ENCODE results near the gene DLGAP1. TPM values are rescaled to one million over a fixed set of nuclear protein-coding genes. Genes with fewer than 3 reads are reported as not detected.

DLGAP1 gene
- total and polyA plus RNA-seq, 2 of the 4 experiments (the other 2 are of a cell fraction), result under 0.01 to 0.09 TPM

GRCh38 chr18:4276953-4277585, 178.0 kb downstream of the DLGAP1 start:
- ChIA-PET POLR2A (ENCODE audit: unreplicated experiment) (no interaction called here), CTCF (no interaction called here)
- no peak for DNase-seq
- no peaks in the 10 kb centered on the region for H3K9me1 ChIP-seq (ENCODE audit: insufficient read depth, low read length)
- H3K9ac ChIP-seq (ENCODE audit: low read depth, low read length), result no peak overlapping the region
- H3K4ac ChIP-seq (ENCODE audit: low read depth, low read length), result no peak overlapping the region
- H2AK5ac ChIP-seq (ENCODE audit: low read depth, low read length), result no peak overlapping the region
- H3K14ac ChIP-seq (replicated peaks; ENCODE audit: low read depth, low read length), result no peak overlapping the region
- no peaks in the 10 kb centered on the region for H3K4me1 ChIP-seq (ENCODE audit: control insufficient read depth, insufficient read depth, low read length)
- H3K4me3 ChIP-seq (ENCODE audit: insufficient read depth, low read depth, low read length), result no peak overlapping the region
- H3K18ac ChIP-seq (ENCODE audit: low read depth, low read length), result no peak overlapping the region
- no peak overlapping the region for H2BK120ac ChIP-seq (ENCODE audit: low read depth, low read length)
- no peak for ATAC-seq (ENCODE audit: low read depth)
- H3K27me3 ChIP-seq (ENCODE audit: control insufficient read depth, insufficient read depth, low read length), result no peaks in the 10 kb centered on the region
- 90% methylated on average over 2 of the region's 5 CpGs; no CpG with 5 or more reads in 1 of the 2 experiments for WGBS, 2 experiments (ENCODE audit: extremely low coverage in 2 of 2, insufficient read length in 1 of 2)
- no peak overlapping the region for H2AK9ac ChIP-seq (replicated peaks; ENCODE audit: low read depth, low read length, poor library complexity)
- in situ Hi-C loops (cut with MboI; ENCODE audit: low sequenced_read_pairs) (no loop called here), intact Hi-C loops (cut with micrococcal nuclease) (no loop called here), dilution Hi-C loops (cut with HindIII; ENCODE audit: low sequenced_read_pairs, unreplicated experiment) (no loop called here)
- no peak overlapping the region for H3K27ac ChIP-seq (ENCODE audit: insufficient read depth, low read length)
- no peak overlapping the region for H3K23ac ChIP-seq (ENCODE audit: low read depth, low read length)
- no peaks in the 10 kb centered on the region for H3K36me3 ChIP-seq (ENCODE audit: control insufficient read depth, insufficient read depth, low read length)
- H3K9me3 ChIP-seq (ENCODE audit: control insufficient read depth, insufficient read depth, low read length), result peaks cover 7% of the 10 kb centered on the region
- H4K91ac ChIP-seq (ENCODE audit: insufficient read depth, low read depth, low read length), result no peak overlapping the region
- H2BK15ac ChIP-seq (ENCODE audit: low read depth, low read length), result no peak overlapping the region
- H2BK5ac ChIP-seq (ENCODE audit: low read depth, low read length, poor library complexity, severe bottlenecking), result no peak overlapping the region
- no peak for TF ChIP-seq CTCF (conservative IDR thresholded peaks at IDR 0.05; ENCODE audit: low read depth, low read length)
- TF ChIP-seq RFX5 (IDR thresholded peaks at IDR 0.05; ENCODE audit: low read depth, low read length), result no peak
- no peak for TF ChIP-seq MAFK (IDR thresholded peaks at IDR 0.05; ENCODE audit: low read depth, low read length)
- TF ChIP-seq USF2 (IDR thresholded peaks at IDR 0.05; ENCODE audit: low read depth, low read length), result no peak
- no peak for TF ChIP-seq POLR2A (IDR thresholded peaks at IDR 0.05; ENCODE audit: low read depth, low read length)
- no peak for TF ChIP-seq MXI1 (IDR thresholded peaks at IDR 0.05; ENCODE audit: borderline replicate concordance, low read depth, low read length)
- no peak for TF ChIP-seq CHD1 (IDR thresholded peaks at IDR 0.05; ENCODE audit: low read depth, low read length)
- no peak for TF ChIP-seq ELK1 (IDR thresholded peaks at IDR 0.05; ENCODE audit: borderline replicate concordance, low read depth, low read length)
- no peak for TF ChIP-seq BHLHE40 (IDR thresholded peaks at IDR 0.05; ENCODE audit: low read depth, low read length)
- TF ChIP-seq FOS (IDR thresholded peaks at IDR 0.05; ENCODE audit: low read depth, low read length), result no peak
- TF ChIP-seq NFE2L2 (IDR thresholded peaks at IDR 0.05; ENCODE audit: low read depth, low read length), result no peak
- TF ChIP-seq RCOR1 (IDR thresholded peaks at IDR 0.05; ENCODE audit: insufficient replicate concordance, low read length), result no peak
- no peak for TF ChIP-seq MAZ (IDR thresholded peaks at IDR 0.05; ENCODE audit: borderline replicate concordance, low read depth, low read length)
- no peak for TF ChIP-seq CEBPB (IDR thresholded peaks at IDR 0.05; ENCODE audit: low read depth, low read length)
- TF ChIP-seq SMC3 (IDR thresholded peaks at IDR 0.05; ENCODE audit: low read depth, low read length), result no peak
- no peak overlapping the region for H4K8ac ChIP-seq (ENCODE audit: low read depth in 2 of 2, low read length in 2 of 2)
- no peak overlapping the region for H2AFZ ChIP-seq (replicated peaks; ENCODE audit: low read length, poor library complexity)
- no peak overlapping the region for H3K56ac ChIP-seq (ENCODE audit: extremely low read depth, insufficient read depth, low read length)
- no peak overlapping the region for H3K4me2 ChIP-seq (ENCODE audit: low read depth, low read length)
- no peak overlapping the region for H4K5ac ChIP-seq (ENCODE audit: low read depth, low read length)
- no TSS peak for BruUV-seq (replicated peaks)
- no peaks in the 10 kb centered on the region for H3K79me1 ChIP-seq (ENCODE audit: low read depth in 1 of 2, low read length in 2 of 2)
- no peak overlapping the region for H2BK20ac ChIP-seq (ENCODE audit: low read depth, low read length)
- H4K20me1 ChIP-seq (ENCODE audit: insufficient read depth, low read length), result no peaks in the 10 kb centered on the region
